GM21619 (cell line): ENCODE data around the gene SPOCK3.
"Not testable (repeated sequence)": the region's sequence is repeated elsewhere in the genome, so short reads cannot be mapped to it uniquely, and the experiment has no call there.

Source experiments
- ATAC-seq: cut with Tn5 transposase; IDR thresholded peaks from one replicate; pipeline ENCODE4 v1.9.1; 2021; ENCODE audit not compliant: unreplicated experiment

Gene SPOCK3

GRCh38 chr4:167234316-167234881, at the start of gene SPOCK3:
SPOCK3 (minus strand) TSS chr4:167234494.
- ATAC-seq: no peak

DNA sequence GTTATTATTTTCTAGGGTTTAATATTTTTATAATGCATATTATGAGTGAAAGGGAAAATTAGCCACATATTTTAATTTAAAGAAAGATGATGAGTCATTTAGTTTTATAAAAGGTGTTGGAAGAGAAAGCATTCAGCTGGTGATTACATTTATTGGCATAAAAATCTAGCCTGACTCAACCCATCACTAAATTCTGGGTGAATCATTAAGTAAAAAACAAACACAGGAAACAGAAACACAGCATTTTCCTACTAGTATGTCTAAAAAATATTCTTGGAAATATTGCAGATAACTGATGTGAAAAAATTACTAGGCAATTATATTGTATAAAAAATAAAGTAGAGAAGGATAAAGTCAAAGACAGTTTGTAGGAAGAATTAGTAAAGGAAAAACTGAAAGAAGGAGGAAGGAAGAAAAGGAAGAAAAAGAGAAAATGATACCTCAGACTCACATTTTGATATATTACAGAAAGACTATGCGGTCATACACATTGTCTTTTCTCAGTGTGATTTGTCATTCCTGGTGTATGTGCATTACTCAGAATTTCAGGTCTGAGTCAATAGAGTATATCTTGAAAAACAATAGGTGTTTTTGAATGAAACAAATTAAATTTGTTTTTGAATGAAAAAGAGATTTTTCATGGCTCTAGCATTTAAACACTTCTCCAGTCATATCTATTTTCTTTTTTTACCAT, 48.0 kb upstream of the SPOCK3 start:
- ATAC-seq: no peak

DNA sequence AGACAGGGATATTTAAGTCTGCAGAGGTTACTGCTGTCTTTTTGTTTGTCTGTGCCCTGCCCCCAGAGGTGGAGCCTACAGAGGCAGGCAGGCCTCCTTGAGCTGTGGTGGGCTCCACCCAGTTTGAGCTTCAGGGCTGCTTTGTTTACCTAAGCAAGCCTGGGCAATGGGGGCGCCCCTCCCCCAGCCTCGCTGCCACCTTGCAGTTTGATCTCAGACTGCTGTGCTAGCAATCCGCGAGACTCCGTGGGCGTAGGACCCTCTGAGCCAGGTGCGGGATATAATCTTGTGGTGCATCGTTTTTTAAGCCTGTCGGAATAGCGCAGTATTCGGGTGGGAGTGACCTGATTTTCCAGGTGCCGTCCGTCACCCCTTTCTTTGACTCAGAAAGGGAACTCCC, 47.3 kb upstream of the SPOCK3 start:
- ATAC-seq: not testable (repeated sequence)

GRCh38 chr4:167274351-167274750, 40.1 kb upstream of the SPOCK3 start:
- ATAC-seq: no peak

DNA sequence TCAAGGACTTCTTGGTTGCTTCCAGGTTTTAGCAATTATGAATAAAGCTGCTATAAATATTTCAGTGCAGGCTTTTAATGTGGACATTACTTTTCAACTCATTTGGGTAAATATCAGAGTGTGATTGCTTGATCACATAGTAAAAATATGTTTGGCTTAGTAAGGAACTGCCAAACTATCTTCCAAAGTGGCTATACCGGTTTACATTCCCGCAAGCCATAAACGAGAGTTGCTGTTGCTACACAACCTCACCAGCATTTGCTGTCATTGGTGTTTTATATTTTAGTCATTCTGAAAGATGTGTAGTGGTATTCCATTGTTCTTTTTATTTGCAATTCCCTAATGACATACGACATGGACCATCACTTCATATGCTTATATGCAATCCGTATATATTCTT, 30.9 kb upstream of the SPOCK3 start:
- no peak for ATAC-seq

DNA sequence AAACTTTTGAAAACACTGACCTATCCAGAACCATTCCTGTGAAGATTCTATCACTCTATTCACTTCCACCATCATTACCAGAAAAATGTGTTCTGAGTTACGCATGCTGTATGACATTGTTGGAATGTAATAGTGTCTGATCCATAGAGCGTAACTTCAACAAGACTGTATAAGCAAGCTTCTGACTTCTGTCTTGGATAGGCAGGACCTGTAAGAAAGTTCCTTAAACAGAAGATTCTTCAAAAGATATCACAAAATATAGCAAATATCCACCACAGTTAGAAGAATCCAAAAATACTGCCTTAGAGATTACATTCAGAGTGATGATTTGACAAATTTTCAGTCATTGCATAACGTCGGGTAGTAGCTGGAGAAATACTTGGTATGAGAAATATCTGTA, 14.0 kb upstream of the SPOCK3 start:
- no peak for ATAC-seq

DNA sequence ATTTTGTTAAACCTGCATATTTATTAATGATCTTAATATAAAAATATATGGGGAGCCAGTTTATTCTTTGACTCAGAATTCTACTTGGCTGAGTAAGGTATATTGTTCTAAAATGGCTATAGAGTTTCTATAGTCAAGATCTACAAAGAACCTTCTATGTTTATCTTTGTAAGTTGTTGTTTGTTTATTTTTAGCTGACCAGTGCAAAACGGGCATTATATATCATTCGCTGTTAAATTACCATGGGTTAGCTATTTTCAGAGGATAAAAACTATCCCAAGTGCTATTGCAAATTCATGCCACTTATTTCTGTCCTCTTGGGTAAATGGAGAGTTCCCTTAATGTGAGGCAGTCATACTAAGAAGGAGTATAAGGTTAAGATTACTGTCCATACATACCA, 5.3 kb upstream of the SPOCK3 start:
- ATAC-seq: no peak

DNA sequence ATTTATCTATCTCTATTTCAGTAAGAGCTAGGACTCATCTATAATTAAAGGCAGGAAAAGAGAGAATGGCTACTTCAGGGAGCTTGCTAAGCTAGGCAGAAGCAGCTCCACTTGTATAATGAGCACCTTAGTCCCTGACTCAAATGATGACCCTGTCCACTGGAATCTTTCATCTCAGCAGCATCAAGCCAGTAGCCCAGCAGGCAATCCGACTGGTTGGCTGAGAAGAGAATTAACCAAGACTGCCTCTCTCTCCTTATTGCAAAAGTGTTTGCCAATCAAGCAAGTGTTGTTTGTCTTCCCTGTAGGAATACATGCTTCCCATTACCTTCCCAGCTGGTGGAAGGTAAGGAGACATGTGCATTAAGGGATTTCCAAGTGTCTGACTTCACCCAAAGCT, 3.9 kb upstream of the SPOCK3 start:
- no peak for ATAC-seq

GRCh38 chr4:167233685-167234315, 494 bp downstream of the SPOCK3 start:
- ATAC-seq: no peak

GRCh38 chr4:167232805-167233684, 1.2 kb downstream of the SPOCK3 start:
- ATAC-seq: no peak

DNA sequence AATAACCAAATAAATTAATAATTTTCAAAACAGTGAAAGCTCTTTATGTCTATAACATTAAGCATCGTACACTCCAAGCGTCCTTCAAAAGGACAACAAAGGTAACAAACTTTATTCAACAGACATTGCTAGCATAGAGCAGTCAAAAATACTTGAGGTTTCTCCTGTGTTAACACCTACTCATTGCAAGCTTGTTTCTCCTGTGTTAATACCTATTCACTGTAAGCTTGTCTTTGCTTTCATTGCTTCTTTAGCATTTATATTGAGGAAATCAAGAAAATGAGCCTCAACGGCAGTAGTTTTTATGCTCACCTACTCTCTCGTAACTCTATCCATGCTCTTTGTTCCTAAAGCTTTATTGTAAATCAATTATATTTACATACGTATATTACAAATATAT, 3.5 kb downstream of the SPOCK3 start:
- no peak for ATAC-seq

GRCh38 chr4:167222099-167222498, 12.2 kb downstream of the SPOCK3 start:
- peak; percentile 81 for ATAC-seq

DNA sequence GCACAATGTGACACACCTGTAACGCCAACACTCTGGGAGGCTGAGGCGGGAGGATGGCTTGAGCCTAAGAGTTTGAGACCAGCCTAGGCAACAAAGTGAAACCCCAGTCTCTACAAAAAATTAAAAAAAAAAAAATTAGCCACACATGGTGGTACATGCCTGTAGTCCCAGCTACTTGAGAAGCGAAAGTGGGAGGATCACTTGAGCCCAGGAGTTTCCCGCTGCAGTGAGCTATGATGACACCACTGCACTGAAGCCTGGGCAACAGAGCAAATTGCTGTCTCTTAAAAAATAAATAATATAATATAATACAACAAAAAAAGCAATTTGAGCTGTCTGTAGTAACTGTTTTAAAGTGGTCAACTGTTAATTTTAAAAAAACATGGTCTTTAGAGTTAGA, 13.2 kb downstream of the SPOCK3 start:
- ATAC-seq: no peak

DNA sequence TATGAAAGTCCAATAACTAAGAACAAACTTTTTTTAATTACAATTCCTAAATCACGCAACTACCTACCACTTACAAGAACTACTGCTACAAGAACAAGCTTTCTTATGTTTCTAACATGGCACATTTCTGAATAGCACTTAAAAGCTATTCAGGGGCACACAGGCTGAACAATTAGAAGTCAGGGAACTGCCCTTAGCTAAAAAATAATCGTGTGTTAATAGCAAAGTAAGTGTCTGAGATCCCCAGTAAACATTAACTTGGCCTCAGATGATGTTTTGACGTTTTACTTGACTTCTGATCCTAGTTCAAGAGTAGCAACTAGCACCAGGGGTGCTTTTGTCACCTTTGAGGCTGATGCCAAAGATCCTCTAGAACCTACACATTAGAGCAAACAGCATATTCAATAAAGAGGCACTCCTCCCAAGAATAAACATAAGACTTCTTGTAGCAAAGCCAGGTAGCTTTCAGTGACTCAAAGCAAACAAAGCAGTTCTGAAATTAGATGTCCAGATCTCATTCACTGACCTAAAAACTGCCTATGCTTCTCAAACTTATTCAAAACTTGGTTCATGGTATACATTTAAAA, 16.2 kb downstream of the SPOCK3 start:
- ATAC-seq: no peak

DNA sequence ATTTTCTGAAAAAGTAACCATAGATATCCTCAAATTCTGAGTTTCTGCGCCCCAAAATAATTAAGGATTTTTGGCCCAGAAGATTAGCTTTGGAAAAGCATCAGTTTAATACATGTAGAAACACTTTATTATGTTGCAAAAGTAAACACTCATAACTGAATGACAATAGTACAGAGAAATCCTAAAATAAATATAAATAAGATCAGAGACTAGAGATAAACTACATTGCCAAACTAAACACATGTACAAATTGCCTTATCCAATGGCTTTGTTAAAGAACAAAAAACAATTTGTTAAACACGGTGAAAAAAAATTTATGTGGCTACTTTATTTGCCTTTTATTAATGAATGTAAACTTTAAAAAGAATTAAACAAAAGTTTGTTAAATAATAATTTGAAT, 17.5 kb downstream of the SPOCK3 start:
- no peak for ATAC-seq

GRCh38 chr4:167210166-167210565, 24.1 kb downstream of the SPOCK3 start:
- no peak for ATAC-seq

DNA sequence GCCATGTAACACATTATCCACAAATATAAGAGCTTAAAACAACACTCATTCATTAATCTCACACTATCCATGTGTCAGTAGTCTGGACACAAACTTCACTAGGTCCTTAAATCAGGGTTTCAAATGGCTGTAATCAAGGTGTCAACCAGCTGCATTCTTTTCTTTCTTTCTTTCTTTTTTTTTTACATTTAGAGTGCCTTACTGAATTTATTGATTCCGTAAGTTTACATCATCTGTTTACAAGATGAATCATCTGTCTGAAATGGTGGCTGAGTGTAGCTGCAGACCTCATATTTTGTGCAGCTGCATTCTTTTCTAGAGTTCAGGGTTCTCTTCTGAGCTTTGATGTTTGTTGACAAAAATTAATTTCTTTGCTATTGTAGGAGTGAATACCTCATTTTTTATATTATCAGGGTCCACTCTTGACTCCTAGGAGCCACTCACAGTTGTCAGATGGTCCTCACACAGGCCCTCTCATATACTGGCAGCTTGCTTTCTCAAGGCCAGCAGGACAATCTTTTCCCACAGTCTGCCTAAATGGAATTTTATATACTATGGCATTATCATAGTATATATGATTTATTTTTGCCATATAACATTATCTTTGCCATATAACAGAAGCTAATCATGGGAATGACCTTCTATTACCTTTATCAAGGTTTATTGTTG, 37.8 kb downstream of the SPOCK3 start:
- ATAC-seq: no peak

DNA sequence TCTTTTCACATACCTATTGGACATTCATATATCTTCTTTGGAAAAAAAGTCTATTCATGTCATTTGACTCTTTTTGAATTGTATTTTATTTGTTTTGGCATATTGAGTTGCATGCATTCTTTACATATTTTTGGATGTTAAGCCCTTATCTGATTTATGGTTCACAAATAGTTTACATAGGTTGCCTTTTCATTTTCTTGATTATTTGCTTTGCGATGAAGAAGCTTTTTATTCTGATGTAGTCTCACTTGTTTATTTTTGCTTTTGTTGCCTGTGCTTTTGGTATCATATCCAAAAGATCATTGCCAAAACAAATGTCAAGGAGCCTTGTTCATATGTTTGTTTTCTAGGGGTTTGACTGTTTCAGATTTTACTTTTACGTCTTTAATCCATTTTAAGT, 43.9 kb downstream of the SPOCK3 start:
- no peak for ATAC-seq

GRCh38 chr4:167185465-167185864, 48.8 kb downstream of the SPOCK3 start:
- ATAC-seq: no peak

- ATAC-seq: no peak
Measured at GRCh38 chr4:167183036-167183435, 51.3 kb downstream of the SPOCK3 start.

- no peak for ATAC-seq
Measured at GRCh38 chr4:167177925-167178324, 56.4 kb downstream of the SPOCK3 start.
